Panc1 (cell line): Measurements from ENCODE around the gene HTR3B.

Experiments
- CTCF ChIP-seq: fragments of 450-650 bp; IDR thresholded peaks from 2 replicates; pipeline ENCODE4 v1.5.1; 2017; ENCODE audit warnings: mild to moderate bottlenecking
- POLR2AphosphoS5 ChIP-seq: IDR thresholded peaks from 2 replicates; pipeline ENCODE4 v1.6.1; 2012; ENCODE audit warnings: mild to moderate bottlenecking, low read depth, low read length, moderate library complexity
- REST ChIP-seq, 2 experiments: IDR thresholded peaks; 2 replicates each; pipeline ENCODE4 v1.6.1; 2011 to 2012; ENCODE audit warnings: low read depth in 2 of 2, control low read depth in 1 of 2, low read length in 1 of 2, mild to moderate bottlenecking in 1 of 2, moderate library complexity in 1 of 2; ENCODE audit not compliant: insufficient read depth in 1 of 2
- SIN3A ChIP-seq: IDR thresholded peaks from 2 replicates; pipeline ENCODE4 v1.6.1; 2012; ENCODE audit warnings: low read depth, mild to moderate bottlenecking, low read length, moderate library complexity, borderline replicate concordance; ENCODE audit not compliant: insufficient read depth
- TCF7L2 ChIP-seq: IDR thresholded peaks from 2 replicates; pipeline ENCODE4 v1.6.1; 2011; ENCODE audit warnings: mild to moderate bottlenecking, low read depth, low read length, inconsistent platforms

GRCh38 chr11:113984781-113985180 is 80.2 kb downstream of the HTR3B start:
- TF ChIP-seq CTCF = no peak
- no peak for TF ChIP-seq REST (IDR thresholded peaks at IDR 0.05; ENCODE audit: insufficient read depth in 1 of 2, low read depth in 2 of 2, low read length in 1 of 2)
- no peak for TF ChIP-seq POLR2AphosphoS5
- no peak for TF ChIP-seq SIN3A
- no peak for TF ChIP-seq TCF7L2
